CD8-positive, alpha-beta memory T cell (primary cell): ENCODE data around the gene IFNL3. TPM values are rescaled to one million over a fixed set of nuclear protein-coding genes. Genes with fewer than 3 reads are reported as not detected.
"Not testable (repeated sequence)": the region's sequence is repeated elsewhere in the genome, so short reads cannot be mapped to it uniquely, and the experiment has no call there.

ENCODE experiments used
- CTCF ChIA-PET: fragments of 350-600 bp; sonication (Branson Sonifier 250); formaldehyde crosslinking; loops from one replicate; lab custom pipeline; 2021; ENCODE audit warnings: antibody characterized with exemption; lab: Charles Lee
- POLR2A ChIA-PET: fragments of 350-600 bp; sonication (Branson Sonifier 250); formaldehyde crosslinking; loops from one replicate; lab custom pipeline; 2021; ENCODE audit warnings: antibody characterized with exemption; lab: Charles Lee
- DNase-seq, 5 donors: peaks; one replicate each; pipeline versions ENCODE4 v3.0.0 to v3.0.0-alpha.2; 2020 to 2022; ENCODE audit warnings: mixed read lengths in 1 of 5
- H3K27ac ChIP-seq: one replicate; pipeline ENCODE4 v1.7.0; 2013; ENCODE audit warnings: low read depth, mild to moderate bottlenecking, low read length, moderate library complexity
- H3K27me3 ChIP-seq: 2 replicates; pipeline ENCODE4 v1.7.0; 2013; ENCODE audit warnings: low read length, mild to moderate bottlenecking; ENCODE audit not compliant: insufficient read depth, poor library complexity, severe bottlenecking
- H3K36me3 ChIP-seq: 2 replicates; pipeline ENCODE4 v1.7.0; 2013; ENCODE audit warnings: mild to moderate bottlenecking, low read length, moderate library complexity; ENCODE audit not compliant: insufficient read depth
- H3K4me1 ChIP-seq: 2 replicates; pipeline ENCODE4 v1.7.0; 2013; ENCODE audit warnings: mild to moderate bottlenecking, low read length, moderate library complexity; ENCODE audit not compliant: insufficient read depth
- H3K4me3 ChIP-seq: 2 replicates; pipeline ENCODE4 v1.7.0; 2013; ENCODE audit warnings: mild to moderate bottlenecking, low read length
- H3K9me3 ChIP-seq: 2 replicates; pipeline ENCODE4 v1.7.0; 2013; ENCODE audit warnings: mild to moderate bottlenecking, low read length
- H3K27ac Mint-ChIP-seq, 8 donors: one replicate each; pipeline ENCODE4 v1.8.0; 2020 to 2021; ENCODE audit warnings: mixed read lengths in 8 of 8, mild to moderate bottlenecking in 6 of 8, inconsistent platforms in 3 of 8, moderate library complexity in 3 of 8
- H3K27me3 Mint-ChIP-seq, 2 donors: one replicate each; pipeline ENCODE4 v1.8.0; 2020 to 2021; ENCODE audit warnings: mixed read lengths in 2 of 2, mild to moderate bottlenecking in 1 of 2, moderate library complexity in 1 of 2
- H3K36me3 Mint-ChIP-seq, 3 donors: one replicate each; pipeline ENCODE4 v1.8.0; 2020 to 2021; ENCODE audit warnings: mixed read lengths in 3 of 3, inconsistent platforms in 1 of 3, mild to moderate bottlenecking in 1 of 3
- H3K4me1 Mint-ChIP-seq, 3 donors: one replicate each; pipeline ENCODE4 v1.8.0; 2020 to 2021; ENCODE audit warnings: mixed read lengths in 3 of 3, inconsistent platforms in 1 of 3, mild to moderate bottlenecking in 1 of 3
- H3K4me3 Mint-ChIP-seq, 7 donors: one replicate each; pipeline ENCODE4 v1.8.0; 2020 to 2021; ENCODE audit warnings: mixed read lengths in 7 of 7, mild to moderate bottlenecking in 6 of 7, moderate library complexity in 4 of 7, inconsistent platforms in 2 of 7
- H3K9me3 Mint-ChIP-seq, 5 donors: one replicate each; pipeline ENCODE4 v1.8.0; 2020 to 2022; ENCODE audit warnings: mixed read lengths in 5 of 5, mild to moderate bottlenecking in 3 of 5, moderate library complexity in 2 of 5, inconsistent platforms in 1 of 5
- polyA plus RNA-seq: library from polyadenylated mRNA; unstranded; fragments of 300-500 nt; fragmentation: Illumina TruSeq; gene quantifications from one replicate; pipeline ENCODE4 v1.2.3, GENCODE V29; 2021
- total RNA-seq, 2 experiments: library from RNA; stranded (reverse); gene quantifications; one replicate each; pipeline ENCODE4 v1.2.3, GENCODE V29; 2021

IFNL3 gene
- total RNA-seq (not detected), polyA plus RNA-seq (not detected)

GRCh38 chr19:39244410-39245100 lies at the start of gene IFNL3:
Gene IFNL3 (minus strand): TSS chr19:39245006. CDS start chr19:39244967, 39 bp downstream.
- H3K4me3 ChIP-seq, DNase-seq, H3K9me3 ChIP-seq, H3K4me1 ChIP-seq, H3K36me3 Mint-ChIP-seq, H3K36me3 ChIP-seq, H3K4me1 Mint-ChIP-seq, H3K27me3 ChIP-seq, H3K27ac ChIP-seq, H3K27ac Mint-ChIP-seq, H3K9me3 Mint-ChIP-seq, POLR2A ChIA-PET, CTCF ChIA-PET, H3K27me3 Mint-ChIP-seq: not testable (repeated sequence)
- peak within 1 kb of the TSS in 2 of 7 donors; percentile 41 to 45 for H3K4me3 Mint-ChIP-seq

- POLR2A ChIA-PET = no interaction called here
- no peaks in the 10 kb centered on the region for H3K9me3 Mint-ChIP-seq
- no peak overlapping the region for H3K4me3 Mint-ChIP-seq
- H3K9me3 ChIP-seq = no peaks in the 10 kb centered on the region
- no peaks in the 10 kb centered on the region for H3K36me3 ChIP-seq
- H3K4me3 ChIP-seq = no peak overlapping the region
- no peaks in the 10 kb centered on the region for H3K27me3 Mint-ChIP-seq
- H3K27ac ChIP-seq = no peak overlapping the region
- H3K27me3 ChIP-seq = no peaks in the 10 kb centered on the region
- peak overlapping the region in 1 of 8 donors; percentile 30 for H3K27ac Mint-ChIP-seq
- peaks cover 0 to 1% (median 0%) of the 10 kb centered on the region in 3 donors for H3K36me3 Mint-ChIP-seq
- CTCF ChIA-PET = interaction anchor here (0.7 kb wide), 1 partner anchor 11 kb away, joined by 3 read pairs; no protein-coding TSS in a partner anchor
- peak in 1 of 5 donors; percentile 6 for DNase-seq
- H3K4me1 ChIP-seq = peaks cover 7% of the 10 kb centered on the region
- H3K4me1 Mint-ChIP-seq = peaks cover 16 to 23% (median 16%) of the 10 kb centered on the region in 3 donors
These were observed 48.6 kb upstream of the IFNL3 start for GRCh38 chr19:39293394-39293793.

GRCh38 chr19:39284032-39284431 lies 39.2 kb upstream of the IFNL3 start:
- Mint-ChIP-seq H3K27me3 (peaks cover 2 to 5% of the 10 kb centered on the region in 2 donors), H3K27ac (no peak overlapping the region), H3K36me3 (peaks cover 0 to 13% (median 0%) of the 10 kb centered on the region in 3 donors), H3K4me3 (no peak overlapping the region), H3K9me3 (peaks cover 0 to 15% (median 7%) of the 10 kb centered on the region in 5 donors), H3K4me1 (no peaks in the 10 kb centered on the region)
- no peak for DNase-seq
- Histone ChIP-seq H3K9me3 (no peaks in the 10 kb centered on the region), H3K4me3 (no peak overlapping the region), H3K4me1 (no peaks in the 10 kb centered on the region), H3K27me3 (no peaks in the 10 kb centered on the region), H3K27ac (no peak overlapping the region), H3K36me3 (no peaks in the 10 kb centered on the region)
- ChIA-PET CTCF (no interaction called here), POLR2A (no interaction called here)

- Histone ChIP-seq H3K4me3 (no peak overlapping the region), H3K4me1 (no peaks in the 10 kb centered on the region), H3K27ac (no peak overlapping the region), H3K27me3 (no peaks in the 10 kb centered on the region), H3K9me3 (no peaks in the 10 kb centered on the region), H3K36me3 (no peaks in the 10 kb centered on the region)
- Mint-ChIP-seq H3K27me3 (peaks cover 2 to 5% of the 10 kb centered on the region in 2 donors), H3K36me3 (peaks cover 0 to 13% (median 0%) of the 10 kb centered on the region in 3 donors), H3K4me3 (no peak overlapping the region), H3K4me1 (no peaks in the 10 kb centered on the region), H3K27ac (no peak overlapping the region), H3K9me3 (peaks cover 0 to 15% (median 7%) of the 10 kb centered on the region in 5 donors)
- CTCF ChIA-PET = no interaction called here
- no peak for DNase-seq
- POLR2A ChIA-PET = no interaction called here
These were observed 37.2 kb upstream of the IFNL3 start for GRCh38 chr19:39282021-39282420.

GRCh38 chr19:39277598-39277997 lies 32.8 kb upstream of the IFNL3 start:
- Mint-ChIP-seq H3K4me1 (no peaks in the 10 kb centered on the region), H3K4me3 (no peak overlapping the region), H3K27me3 (peaks cover 4 to 6% of the 10 kb centered on the region in 2 donors), H3K27ac (peak overlapping the region in 2 of 8 donors; percentile 66 to 69), H3K36me3 (peaks cover 0 to 4% (median 0%) of the 10 kb centered on the region in 3 donors), H3K9me3 (peaks cover 0 to 10% (median 0%) of the 10 kb centered on the region in 5 donors)
- CTCF ChIA-PET = no interaction called here
- Histone ChIP-seq H3K27me3 (no peaks in the 10 kb centered on the region), H3K27ac (no peak overlapping the region), H3K36me3 (no peaks in the 10 kb centered on the region), H3K4me1 (no peaks in the 10 kb centered on the region), H3K9me3 (no peaks in the 10 kb centered on the region), H3K4me3 (no peak overlapping the region)
- DNase-seq = no peak
- POLR2A ChIA-PET = no interaction called here

- DNase-seq = peak in 1 of 5 donors; percentile 9
- peaks cover 4 to 8% of the 10 kb centered on the region in 2 donors for H3K27me3 Mint-ChIP-seq
- no peaks in the 10 kb centered on the region for H3K36me3 Mint-ChIP-seq
- no peaks in the 10 kb centered on the region for H3K4me1 Mint-ChIP-seq
- CTCF ChIA-PET = no interaction called here
- H3K27me3 ChIP-seq = no peaks in the 10 kb centered on the region
- POLR2A ChIA-PET = no interaction called here
- no peak overlapping the region for H3K27ac ChIP-seq
- no peak overlapping the region for H3K4me3 Mint-ChIP-seq
- H3K4me3 ChIP-seq = no peak overlapping the region
- peaks cover 0 to 3% (median 0%) of the 10 kb centered on the region in 5 donors for H3K9me3 Mint-ChIP-seq
- no peaks in the 10 kb centered on the region for H3K36me3 ChIP-seq
- no peaks in the 10 kb centered on the region for H3K9me3 ChIP-seq
- no peak overlapping the region for H3K27ac Mint-ChIP-seq
- no peaks in the 10 kb centered on the region for H3K4me1 ChIP-seq
These were observed 31.9 kb upstream of the IFNL3 start for GRCh38 chr19:39276740-39277139.

GRCh38 chr19:39275578-39275977 lies 30.8 kb upstream of the IFNL3 start:
- peak in 1 of 5 donors; percentile 22 for DNase-seq
- POLR2A ChIA-PET = no interaction called here
- Histone ChIP-seq H3K9me3 (no peaks in the 10 kb centered on the region), H3K27ac (no peak overlapping the region), H3K4me1 (no peaks in the 10 kb centered on the region), H3K27me3 (no peaks in the 10 kb centered on the region), H3K4me3 (no peak overlapping the region), H3K36me3 (no peaks in the 10 kb centered on the region)
- CTCF ChIA-PET = no interaction called here
- Mint-ChIP-seq H3K4me3 (no peak overlapping the region), H3K27ac (peak overlapping the region in 1 of 8 donors; percentile 25), H3K27me3 (peaks cover 4 to 13% of the 10 kb centered on the region in 2 donors), H3K36me3 (no peaks in the 10 kb centered on the region), H3K9me3 (no peaks in the 10 kb centered on the region), H3K4me1 (no peaks in the 10 kb centered on the region)

GRCh38 chr19:39273859-39274258 lies 29.1 kb upstream of the IFNL3 start:
- H3K27me3 ChIP-seq, H3K36me3 Mint-ChIP-seq, H3K9me3 ChIP-seq, H3K27ac ChIP-seq, H3K4me1 ChIP-seq, H3K4me1 Mint-ChIP-seq, DNase-seq, H3K4me3 ChIP-seq, H3K27ac Mint-ChIP-seq, H3K36me3 ChIP-seq, H3K4me3 Mint-ChIP-seq, POLR2A ChIA-PET, H3K9me3 Mint-ChIP-seq: not testable (repeated sequence)
- CTCF ChIA-PET = interaction anchor here (0.6 kb wide), 1 partner anchor 61 kb away, joined by 4 read pairs; no protein-coding TSS in a partner anchor
- peaks cover 7 to 14% of the 10 kb centered on the region in 2 donors for H3K27me3 Mint-ChIP-seq
